ENCODE measurements around the gene CST4. TPM values are rescaled to one million over a fixed set of nuclear protein-coding genes. Genes with fewer than 3 reads are reported as not detected.

CST4 gene
- polyA plus RNA-seq, 1 of the 3 experiments (the other 2 are of a cell fraction): not detected

GRCh38 chr20:23658989-23659609, 29.7 kb downstream of the CST4 start:
- no peaks in the 10 kb centered on the region for H3F3A ChIP-seq (replicated peaks; ENCODE audit: insufficient read depth)
- no peaks in the 10 kb centered on the region for H3K36me3 ChIP-seq (replicated peaks in 1 of 2; ENCODE audit: control insufficient read depth in 1 of 2, insufficient read depth in 2 of 2, low read length in 1 of 2)
- no peak overlapping the region for H3K4me3 ChIP-seq (ENCODE audit: low read depth in 2 of 2, low read length in 1 of 2)
- H3K4me1 ChIP-seq (ENCODE audit: control insufficient read depth in 1 of 2, insufficient read depth in 2 of 2, low read depth in 1 of 2, low read length in 1 of 2): no peaks in the 10 kb centered on the region
- H3K9ac ChIP-seq: no peak overlapping the region
- H3K79me2 ChIP-seq (ENCODE audit: insufficient read depth): no peaks in the 10 kb centered on the region
- no peak overlapping the region for H3K4me2 ChIP-seq
- H4K20me1 ChIP-seq (ENCODE audit: insufficient read depth): no peaks in the 10 kb centered on the region
- 73% methylated on average over 8 of the region's 8 CpGs for WGBS (ENCODE audit: low lambda C conversion rate)
- POLR2A ChIA-PET: no interaction called here
- H2AFZ ChIP-seq (ENCODE audit: low read depth): no peak overlapping the region
- no peaks in the 10 kb centered on the region for H3K9me2 ChIP-seq
- CTCF ChIA-PET: interaction anchor here (0.8 kb wide), 1 partner anchor 9 kb away, joined by 3 read pairs; no protein-coding TSS in a partner anchor
- peaks cover under 1% of the 10 kb centered on the region; the same call in 1 of the 2 replicates for H3K27me3 ChIP-seq (ENCODE audit: insufficient read depth)
- TF ChIP-seq TAF1 (IDR thresholded peaks at IDR 0.05; ENCODE audit: borderline replicate concordance, low read depth, low read length) (no peak), ELF1 (IDR thresholded peaks at IDR 0.05) (no peak), FOXM1 (IDR thresholded peaks at IDR 0.05; ENCODE audit: low read depth) (no peak), IRF3 (IDR thresholded peaks at IDR 0.05; ENCODE audit: low read depth, low read length) (no peak), YY1 (IDR thresholded peaks at IDR 0.05; ENCODE audit: low read depth) (no peak), RAD21 (IDR thresholded peaks at IDR 0.05; ENCODE audit: low read length) (no peak), JUND (IDR thresholded peaks at IDR 0.05) (no peak), SMC3 (IDR thresholded peaks at IDR 0.05; ENCODE audit: low read depth, low read length) (no peak), ZBTB33 (IDR thresholded peaks at IDR 0.05; ENCODE audit: borderline replicate concordance, low read depth) (no peak), CTCF (IDR thresholded peaks at IDR 0.05) (no peak), PBX3 (IDR thresholded peaks at IDR 0.05) (no peak), EP300 (IDR thresholded peaks at IDR 0.05; ENCODE audit: borderline replicate concordance in 1 of 2, low read depth in 1 of 2, low read length in 1 of 2) (no peak), POLR2AphosphoS5 (IDR thresholded peaks at IDR 0.05; ENCODE audit: low read depth, low read length) (no peak), MEF2A (IDR thresholded peaks at IDR 0.05; ENCODE audit: borderline replicate concordance, low read depth) (no peak), REST (IDR thresholded peaks at IDR 0.05; ENCODE audit: low read depth, low read length) (no peak)
- DNase-seq: no peak
- no peaks in the 10 kb centered on the region for H3K9me3 ChIP-seq
- no peak overlapping the region for H3K27ac ChIP-seq (ENCODE audit: low read depth in 2 of 2, low read length in 1 of 2)

Data from SK-N-SH (cell line).